ENCODE results near the gene HMX2. TPM values are rescaled to one million over a fixed set of nuclear protein-coding genes. Genes with fewer than 3 reads are reported as not detected.
"Not testable (repeated sequence)": the region's sequence is repeated elsewhere in the genome, so short reads cannot be mapped to it uniquely, and the experiment has no call there.

The HMX2 gene
- total RNA-seq, 2 donors from 2014 or later: 1.0 TPM; not detected in 1

DNA sequence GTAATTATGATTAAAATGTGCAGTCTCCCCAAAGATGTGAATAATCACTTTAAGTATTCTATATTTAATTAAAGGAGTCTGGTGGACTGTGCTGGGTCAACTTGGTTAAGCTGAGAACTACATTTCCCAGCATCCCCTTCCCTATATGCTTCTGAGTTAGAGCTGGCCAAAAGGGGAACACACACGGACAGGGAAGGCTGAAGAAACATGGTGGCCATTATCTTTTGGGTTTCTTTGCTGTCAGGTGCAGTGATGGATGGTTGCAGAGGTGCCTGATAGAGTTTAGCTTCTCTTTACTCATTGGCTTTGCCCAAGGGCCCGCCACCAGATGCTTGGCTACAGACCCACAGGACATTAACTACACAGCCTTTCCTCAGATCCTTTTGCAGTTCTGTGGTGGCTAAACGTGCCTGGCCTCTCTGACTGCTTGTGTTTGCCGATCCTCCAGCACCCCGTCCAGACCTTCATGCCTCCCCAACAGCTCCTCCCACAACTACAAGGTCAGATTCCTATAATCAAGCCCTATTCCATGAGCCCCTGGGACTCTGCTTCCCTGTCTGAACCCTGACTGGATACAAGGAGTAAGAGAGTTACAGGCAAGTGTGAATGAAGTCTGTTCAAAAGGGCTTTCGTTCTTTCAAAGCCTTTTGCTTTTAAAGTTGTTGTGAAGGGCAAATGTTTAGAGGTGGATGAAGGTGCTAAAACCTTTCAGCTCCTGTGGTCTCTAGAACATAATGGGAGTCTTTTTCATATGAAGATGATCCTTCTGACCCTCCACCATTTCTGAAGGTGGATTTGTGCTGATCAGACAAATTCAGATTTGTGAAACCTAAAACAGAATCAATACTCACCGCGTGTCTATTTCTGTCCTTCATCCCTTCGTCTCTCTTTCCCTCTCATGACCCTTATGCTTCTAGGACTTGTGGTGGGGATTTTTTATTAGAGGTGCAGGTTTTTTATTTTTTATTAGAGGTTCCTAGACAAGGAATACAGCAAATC lies 27.8 kb downstream of the HMX2 start:
- DNase-seq (ENCODE audit: low spot score): no peak
- H3K27ac ChIP-seq: no peak overlapping the region
- no peak overlapping the region for H3K4me3 ChIP-seq
- H3K27me3 ChIP-seq (replicated peaks; ENCODE audit: insufficient read depth): no peaks in the 10 kb centered on the region
- 81% methylated on average over 9 of the region's 9 CpGs for WGBS
- H3K9me3 ChIP-seq: no peaks in the 10 kb centered on the region
- no peaks in the 10 kb centered on the region for H3K4me1 ChIP-seq (replicated peaks)
- TF ChIP-seq POLR2A (IDR thresholded peaks at IDR 0.05) (no peak), POLR2AphosphoS5 (IDR thresholded peaks at IDR 0.05) (no peak)
- TF ChIP-seq, protein P1, sequence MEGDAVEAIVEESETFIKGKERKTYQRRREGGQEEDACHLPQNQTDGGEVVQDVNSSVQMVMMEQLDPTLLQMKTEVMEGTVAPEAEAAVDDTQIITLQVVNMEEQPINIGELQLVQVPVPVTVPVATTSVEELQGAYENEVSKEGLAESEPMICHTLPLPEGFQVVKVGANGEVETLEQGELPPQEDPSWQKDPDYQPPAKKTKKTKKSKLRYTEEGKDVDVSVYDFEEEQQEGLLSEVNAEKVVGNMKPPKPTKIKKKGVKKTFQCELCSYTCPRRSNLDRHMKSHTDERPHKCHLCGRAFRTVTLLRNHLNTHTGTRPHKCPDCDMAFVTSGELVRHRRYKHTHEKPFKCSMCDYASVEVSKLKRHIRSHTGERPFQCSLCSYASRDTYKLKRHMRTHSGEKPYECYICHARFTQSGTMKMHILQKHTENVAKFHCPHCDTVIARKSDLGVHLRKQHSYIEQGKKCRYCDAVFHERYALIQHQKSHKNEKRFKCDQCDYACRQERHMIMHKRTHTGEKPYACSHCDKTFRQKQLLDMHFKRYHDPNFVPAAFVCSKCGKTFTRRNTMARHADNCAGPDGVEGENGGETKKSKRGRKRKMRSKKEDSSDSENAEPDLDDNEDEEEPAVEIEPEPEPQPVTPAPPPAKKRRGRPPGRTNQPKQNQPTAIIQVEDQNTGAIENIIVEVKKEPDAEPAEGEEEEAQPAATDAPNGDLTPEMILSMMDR (IDR thresholded peaks at IDR 0.05): no peak
- H3K36me3 ChIP-seq: no peaks in the 10 kb centered on the region
- intact Hi-C loops (cut with DNase I): no loop called here

DNA sequence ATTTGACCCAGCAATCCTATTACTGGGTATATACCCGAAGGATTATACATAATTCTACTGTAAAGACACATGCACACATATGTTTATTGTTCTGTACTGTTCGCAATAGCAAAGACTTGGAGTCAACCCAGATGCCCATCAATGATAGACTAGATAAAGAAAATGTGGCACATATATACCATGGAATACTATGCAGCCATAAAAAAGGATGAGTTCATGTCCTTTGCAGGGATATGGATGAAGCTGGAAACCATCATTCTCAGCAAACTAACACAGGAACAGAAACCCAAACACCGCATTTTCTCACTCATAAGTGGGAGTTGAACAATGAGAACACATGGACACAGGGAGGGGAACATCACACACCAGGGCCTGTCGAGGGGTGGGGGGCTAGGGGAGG lies 30.5 kb downstream of the HMX2 start:
- H3K27me3 ChIP-seq (replicated peaks; ENCODE audit: insufficient read depth); H3K9me3 ChIP-seq; H3K27ac ChIP-seq; H3K4me3 ChIP-seq; DNase-seq (ENCODE audit: low spot score); intact Hi-C loops (cut with DNase I); H3K36me3 ChIP-seq; H3K4me1 ChIP-seq (replicated peaks): not testable (repeated sequence)
- 96% methylated on average over 4 of the region's 4 CpGs for WGBS

DNA sequence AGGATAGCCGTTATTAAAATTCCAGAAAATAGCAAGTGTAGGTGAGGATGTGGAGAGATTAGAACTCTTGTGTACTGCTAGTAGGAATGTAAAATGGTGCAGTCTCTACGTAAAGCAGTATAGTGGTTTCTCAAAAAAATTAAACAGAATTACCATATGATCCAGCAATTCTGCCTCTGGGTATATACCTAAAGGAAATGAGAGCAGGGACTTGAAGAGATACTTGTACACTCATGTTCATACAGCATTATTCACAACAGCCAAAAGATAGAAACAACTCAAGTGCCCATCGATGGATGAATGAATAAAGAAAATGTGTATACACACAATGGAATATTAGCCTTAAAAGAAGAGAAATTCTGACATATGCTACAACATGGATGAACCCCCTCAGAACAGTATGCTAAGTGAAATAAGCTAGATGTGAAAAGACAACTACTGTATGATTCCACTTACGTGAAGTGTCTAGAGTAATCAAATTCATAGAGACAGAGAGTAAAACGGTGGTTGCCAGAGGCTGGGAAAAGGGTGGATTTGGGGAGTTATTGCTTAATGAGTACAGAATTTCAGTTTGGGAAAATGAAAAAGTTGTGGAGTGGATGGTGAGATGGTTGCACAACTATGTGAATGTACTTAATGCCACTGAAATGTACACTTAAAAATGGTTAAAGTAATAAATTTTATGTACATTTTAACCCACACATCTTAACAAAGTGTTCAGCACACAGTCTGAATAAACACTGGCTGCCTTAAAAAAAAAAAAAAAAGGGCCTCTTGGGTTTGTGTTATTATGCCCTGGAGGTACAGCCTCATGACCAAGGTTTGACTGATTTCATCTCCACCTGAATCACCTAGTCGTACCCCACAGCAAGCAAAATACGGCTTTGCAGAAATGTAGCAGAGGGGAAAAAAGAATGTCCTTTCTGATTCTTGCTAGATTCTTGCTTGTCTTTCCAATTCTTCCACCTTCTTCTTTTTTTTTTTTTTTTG lies 32.5 kb downstream of the HMX2 start:
- 70% methylated on average over 7 of the region's 7 CpGs for WGBS
- no peaks in the 10 kb centered on the region for H3K27me3 ChIP-seq (replicated peaks; ENCODE audit: insufficient read depth)
- DNase-seq (ENCODE audit: low spot score): no peak
- H3K36me3 ChIP-seq: no peaks in the 10 kb centered on the region
- H3K4me3 ChIP-seq: no peak overlapping the region
- TF ChIP-seq POLR2AphosphoS5 (IDR thresholded peaks at IDR 0.05): no peak
- no peak for TF ChIP-seq POLR2A (IDR thresholded peaks at IDR 0.05)
- intact Hi-C loops (cut with DNase I): no loop called here
- no peak overlapping the region for H3K27ac ChIP-seq
- no peaks in the 10 kb centered on the region for H3K4me1 ChIP-seq (replicated peaks)
- H3K9me3 ChIP-seq: no peaks in the 10 kb centered on the region

DNA sequence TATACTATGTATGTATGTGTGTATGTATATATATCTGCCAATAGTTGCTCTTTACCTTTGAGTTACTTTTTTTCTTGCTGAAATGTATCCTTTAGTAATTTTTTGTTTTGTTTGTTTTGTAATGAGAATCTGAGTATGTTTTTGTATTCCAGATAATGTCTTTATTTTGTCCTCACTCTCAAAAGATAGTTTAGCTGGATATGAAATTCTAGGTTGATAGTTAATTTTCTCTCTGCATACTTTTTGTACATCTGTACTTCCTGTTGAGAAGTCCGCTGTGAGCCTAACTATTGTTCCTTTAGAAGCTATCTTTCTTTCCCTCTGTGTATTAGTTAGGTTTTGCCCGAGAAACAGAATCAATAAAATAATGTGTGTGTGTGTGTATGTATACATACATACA lies 35.8 kb downstream of the HMX2 start:
- intact Hi-C loops (cut with DNase I): no loop called here
- H3K9me3 ChIP-seq: no peaks in the 10 kb centered on the region
- no peak overlapping the region for H3K27ac ChIP-seq
- H3K36me3 ChIP-seq: no peaks in the 10 kb centered on the region
- DNase-seq (ENCODE audit: low spot score): no peak
- 97% methylated on average over 2 of the region's 2 CpGs for WGBS
- H3K4me1 ChIP-seq (replicated peaks): no peaks in the 10 kb centered on the region
- no peak overlapping the region for H3K4me3 ChIP-seq
- no peaks in the 10 kb centered on the region for H3K27me3 ChIP-seq (replicated peaks; ENCODE audit: insufficient read depth)
- no peak for TF ChIP-seq POLR2A (IDR thresholded peaks at IDR 0.05)

DNA sequence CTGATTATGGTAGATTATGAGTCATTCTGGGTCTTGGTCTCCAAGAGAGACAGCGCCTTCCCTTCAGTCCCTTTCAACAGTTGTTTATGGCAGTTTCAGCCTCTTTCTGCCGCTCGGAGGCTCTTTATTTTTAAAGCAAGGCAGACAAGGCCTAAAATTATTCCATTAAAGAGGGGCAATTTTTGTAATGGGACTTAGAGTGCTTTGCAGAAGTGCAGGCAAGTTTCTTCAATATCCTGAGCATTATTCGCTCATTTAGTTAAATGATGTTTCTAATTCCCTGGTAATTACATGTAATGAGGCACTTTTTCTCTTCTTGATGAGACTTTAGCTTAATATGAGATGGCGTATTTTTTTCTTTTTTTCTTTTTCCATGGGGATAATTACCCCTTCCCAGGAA lies 39.8 kb downstream of the HMX2 start:
- 96% methylated on average over 5 of the region's 5 CpGs for WGBS
- H3K27me3 ChIP-seq (replicated peaks; ENCODE audit: insufficient read depth): no peaks in the 10 kb centered on the region
- intact Hi-C loops (cut with DNase I): no loop called here
- no peak for TF ChIP-seq POLR2AphosphoS5 (IDR thresholded peaks at IDR 0.05)
- no peak for TF ChIP-seq POLR2A (IDR thresholded peaks at IDR 0.05)
- TF ChIP-seq, protein P1 (IDR thresholded peaks at IDR 0.05): no peak
- no peak for DNase-seq (ENCODE audit: low spot score)
- H3K4me3 ChIP-seq: no peak overlapping the region
- H3K9me3 ChIP-seq: no peaks in the 10 kb centered on the region
- H3K27ac ChIP-seq: no peak overlapping the region
- H3K36me3 ChIP-seq: no peaks in the 10 kb centered on the region
- no peaks in the 10 kb centered on the region for H3K4me1 ChIP-seq (replicated peaks)

DNA sequence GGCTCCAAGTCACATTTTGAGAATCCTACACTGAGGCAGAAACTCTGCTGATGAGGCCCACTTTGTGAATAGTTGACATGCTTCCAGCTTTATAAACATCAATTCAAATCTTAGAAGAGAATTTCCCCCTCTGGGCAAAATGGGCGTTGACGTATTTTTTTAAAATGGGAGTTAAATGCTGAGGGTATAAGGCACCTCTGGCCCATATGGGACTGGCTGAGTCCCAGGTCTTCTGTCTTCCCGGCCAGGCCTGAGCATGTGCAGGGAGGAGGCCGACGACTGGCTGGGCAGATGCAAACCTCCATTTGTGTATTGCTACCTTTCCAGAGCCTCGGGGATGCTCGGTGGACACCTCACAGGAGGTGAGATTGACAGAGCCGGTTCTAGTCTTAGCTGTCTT lies 44.0 kb downstream of the HMX2 start:
- H3K4me1 ChIP-seq (replicated peaks): no peaks in the 10 kb centered on the region
- H3K4me3 ChIP-seq: no peak overlapping the region
- no peaks in the 10 kb centered on the region for H3K36me3 ChIP-seq
- H3K27me3 ChIP-seq (replicated peaks; ENCODE audit: insufficient read depth): no peaks in the 10 kb centered on the region
- DNase-seq (ENCODE audit: low spot score): no peak
- 68% methylated on average over 8 of the region's 8 CpGs for WGBS
- no peak for TF ChIP-seq POLR2A (IDR thresholded peaks at IDR 0.05)
- TF ChIP-seq POLR2AphosphoS5 (IDR thresholded peaks at IDR 0.05): no peak
- TF ChIP-seq, protein P1 (IDR thresholded peaks at IDR 0.05): no peak
- intact Hi-C loops (cut with DNase I): no loop called here
- no peak overlapping the region for H3K27ac ChIP-seq
- no peaks in the 10 kb centered on the region for H3K9me3 ChIP-seq
